Adrenal gland (tissue), 12 donors: ENCODE measurements around the gene AP1S2. TPM values are rescaled to one million over a fixed set of nuclear protein-coding genes. Genes with fewer than 3 reads are reported as not detected.

Source experiments
- DNase-seq, 7 donors: peaks; one replicate each; pipeline ENCODE4 v3.0.0-alpha.2; 2019 to 2020
- H3K27ac ChIP-seq, 5 donors: fragments of 200-600 bp; sonication (generic) in 4 of 5; 1 replicate in 3 of 5; 2 replicates in 2 of 5; pipeline versions ENCODE4 v1.5.1 to v1.8.0; 2016 to 2020; ENCODE audit warnings: mild to moderate bottlenecking in 1 of 5
- H3K27me3 ChIP-seq: fragments of 200-600 bp; 2 replicates; pipeline ENCODE4 v1.8.0; 2021
- H3K36me3 ChIP-seq, 2 donors: fragments of 200-600 bp; replicated peaks in 1 of 2; 1 replicate in 1 of 2; 2 replicates in 1 of 2; pipeline versions ENCODE4 v1.5.1 to v1.8.0; 2018 to 2022
- H3K4me1 ChIP-seq, 2 donors: fragments of 200-600 bp; replicated peaks in 1 of 2; 1 replicate in 1 of 2; 2 replicates in 1 of 2; pipeline versions ENCODE4 v1.5.1 to v1.8.0; 2018 to 2021
- H3K4me3 ChIP-seq, 4 donors: fragments of 200-600 bp; sonication (generic) in 3 of 4; one replicate each; pipeline ENCODE4 v1.5.1; 2016 to 2018
- H3K9me3 ChIP-seq, 3 donors: fragments of 200-600 bp; sonication (generic) in 1 of 3; replicated peaks in 1 of 3; 1 replicate in 2 of 3; 2 replicates in 1 of 3; pipeline versions ENCODE4 v1.5.1 to v1.8.0; 2016 to 2021
- POLR2A ChIP-seq, 2 donors: fragments of 450-650 bp; IDR thresholded peaks; one replicate each; pipeline ENCODE4 v1.6.1; 2017; ENCODE audit warnings: antibody characterized with exemption in 2 of 2, mild to moderate bottlenecking in 2 of 2, moderate library complexity in 1 of 2
- WGBS, 4 donors: extraction: QIAGEN DNeasy Blood & Tissue Kit in 2 of 4; methylation state at CpG; one replicate each; pipeline versions ENCODE4 v1.1.5 to v1.1.7; 2013 to 2017; 5-methylcytosine and 5-hydroxymethylcytosine counted together
- intact Hi-C, 2 donors: fragments of 100-400 bp; cut with DNase I; formaldehyde crosslinking; loops; one replicate each; pipeline versions ENCODE4 v1.14.1 to v1.15.0; 2022 to 2023
- polyA plus RNA-seq, 3 donors: library from polyadenylated mRNA; stranded (reverse); fragments of 200-250 nt in 2 of 3; fragments of 350-450 nt in 1 of 3; fragmentation: Illumina TruSeq in 1 of 3; extraction: RNeasy Lipid Tissue Mini Kit (QIAGEN cat#74804) in 1 of 3; gene quantifications; one replicate each; pipeline ENCODE4 v1.2.3, GENCODE V29; 2013 to 2014
- total RNA-seq, 9 donors: library from RNA; depleted of rRNA in 4 of 9; stranded (reverse); fragments of >200 nt in 4 of 9; fragments of 120-200 nt in 1 of 9; fragmentation: NEBNext Ultra II Directional in 1 of 9; extraction: Animal tissue kit (Norgen Biotek cat#: 25700) in 1 of 9; gene quantifications; one replicate each; pipeline versions ENCODE4 v1.1.0 to v1.2.4, GENCODE V29; 2013 to 2023
- TF ChIP-seq, protein P1 (sequence below), 6 experiments: fragments of 450-650 bp in 4 of 6; fragments of 200-600 bp in 2 of 6; sonication (generic) in 1 of 6; IDR thresholded peaks; 1 replicate in 5 of 6; 2 replicates in 1 of 6; pipeline versions ENCODE4 v1.5.1 to v1.8.0; 2016 to 2021; ENCODE audit warnings: antibody characterized with exemption in 6 of 6, mild to moderate bottlenecking in 2 of 6, moderate library complexity in 1 of 6
- donor health status: healthy with polysubstance abuse.
- donor health status: Bipolar disorder and iron deficiency.
- donor health status: DM: yes; HTN: yes; CAD: no.
- donor health status: DM: no; HTN: no; CAD: no.
- donor health status: DM: no; HTN: no; CAD: no.
- donor health status: DM: yes; HTN: yes; CAD: no.

Gene AP1S2
- total and polyA plus RNA-seq, 12 donors, result 8.8 to 47.1 (median 20.3) TPM

DNA sequence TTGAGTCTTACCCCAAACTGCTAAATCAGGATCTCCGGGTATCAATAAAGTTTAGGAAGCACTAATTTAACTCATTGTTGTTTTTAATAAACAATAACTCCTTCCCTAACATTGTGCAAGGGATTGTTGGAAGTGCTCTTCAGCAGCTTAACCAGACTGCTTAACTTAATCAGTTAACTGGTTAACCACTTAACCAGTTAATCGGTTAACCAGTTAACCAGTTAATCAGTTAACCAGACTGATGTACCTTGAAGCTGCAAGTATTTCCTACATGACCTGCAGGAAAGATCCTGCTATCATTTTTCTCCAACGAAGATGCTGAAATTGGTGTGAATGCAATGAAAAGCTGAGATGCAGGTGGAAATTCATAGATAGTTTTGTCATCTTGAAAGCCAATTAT, 40.1 kb upstream of the AP1S2 start:
- peaks cover 5% of the 10 kb centered on the region for H3K27me3 ChIP-seq
- TF ChIP-seq, protein P1, sequence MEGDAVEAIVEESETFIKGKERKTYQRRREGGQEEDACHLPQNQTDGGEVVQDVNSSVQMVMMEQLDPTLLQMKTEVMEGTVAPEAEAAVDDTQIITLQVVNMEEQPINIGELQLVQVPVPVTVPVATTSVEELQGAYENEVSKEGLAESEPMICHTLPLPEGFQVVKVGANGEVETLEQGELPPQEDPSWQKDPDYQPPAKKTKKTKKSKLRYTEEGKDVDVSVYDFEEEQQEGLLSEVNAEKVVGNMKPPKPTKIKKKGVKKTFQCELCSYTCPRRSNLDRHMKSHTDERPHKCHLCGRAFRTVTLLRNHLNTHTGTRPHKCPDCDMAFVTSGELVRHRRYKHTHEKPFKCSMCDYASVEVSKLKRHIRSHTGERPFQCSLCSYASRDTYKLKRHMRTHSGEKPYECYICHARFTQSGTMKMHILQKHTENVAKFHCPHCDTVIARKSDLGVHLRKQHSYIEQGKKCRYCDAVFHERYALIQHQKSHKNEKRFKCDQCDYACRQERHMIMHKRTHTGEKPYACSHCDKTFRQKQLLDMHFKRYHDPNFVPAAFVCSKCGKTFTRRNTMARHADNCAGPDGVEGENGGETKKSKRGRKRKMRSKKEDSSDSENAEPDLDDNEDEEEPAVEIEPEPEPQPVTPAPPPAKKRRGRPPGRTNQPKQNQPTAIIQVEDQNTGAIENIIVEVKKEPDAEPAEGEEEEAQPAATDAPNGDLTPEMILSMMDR (IDR thresholded peaks at IDR 0.05), result no peak
- no peak for TF ChIP-seq POLR2A (IDR thresholded peaks at IDR 0.05)
- no peaks in the 10 kb centered on the region for H3K9me3 ChIP-seq
- H3K27ac ChIP-seq, result no peak overlapping the region
- intact Hi-C loops, result no loop called here
- no peak overlapping the region for H3K4me3 ChIP-seq
- no peak for DNase-seq
- H3K36me3 ChIP-seq, result no peaks in the 10 kb centered on the region
- no peaks in the 10 kb centered on the region for H3K4me1 ChIP-seq
- 55 to 70% (median 66%) methylated on average over 3 of the region's 3 CpGs for WGBS, 4 donors

- WGBS, 4 donors, result 80 to 89% (median 81%) methylated on average over 2 of the region's 2 CpGs
- DNase-seq, result no peak
- no peaks in the 10 kb centered on the region for H3K9me3 ChIP-seq
- H3K27ac ChIP-seq, result no peak overlapping the region
- no peak for TF ChIP-seq POLR2A (IDR thresholded peaks at IDR 0.05)
- TF ChIP-seq, protein P1 (IDR thresholded peaks at IDR 0.05), result no peak
- no peaks in the 10 kb centered on the region for H3K36me3 ChIP-seq
- H3K4me1 ChIP-seq, result no peaks in the 10 kb centered on the region
- intact Hi-C loops, result no loop called here
- no peak overlapping the region for H3K4me3 ChIP-seq
- H3K27me3 ChIP-seq, result peaks cover 9% of the 10 kb centered on the region
Observed at GRCh38 chrX:15890463-15890862, 35.9 kb upstream of the AP1S2 start.

GRCh38 chrX:15888062-15888461, 33.4 kb upstream of the AP1S2 start:
- no peak overlapping the region for H3K27ac ChIP-seq
- TF ChIP-seq, protein P1 (IDR thresholded peaks at IDR 0.05), result no peak
- TF ChIP-seq POLR2A (IDR thresholded peaks at IDR 0.05), result no peak

GRCh38 chrX:15883540-15883863, 28.9 kb upstream of the AP1S2 start:
- intact Hi-C loops, result no loop called here
- no peak for DNase-seq
- Histone ChIP-seq H3K27me3 (peaks cover 18% of the 10 kb centered on the region), H3K36me3 (no peaks in the 10 kb centered on the region), H3K27ac (no peak overlapping the region), H3K9me3 (no peaks in the 10 kb centered on the region), H3K4me1 (no peaks in the 10 kb centered on the region), H3K4me3 (no peak overlapping the region)
- 85 to 93% (median 91%) methylated on average over 3 of the region's 3 CpGs for WGBS, 4 donors
- TF ChIP-seq POLR2A (IDR thresholded peaks at IDR 0.05), result no peak
- TF ChIP-seq, protein P1 (IDR thresholded peaks at IDR 0.05), result no peak

More at GRCh38 chrX:15888062-15888461, 33.4 kb upstream of the AP1S2 start:
- intact Hi-C loops, result no loop called here
- Histone ChIP-seq H3K27me3 (peaks cover 17% of the 10 kb centered on the region), H3K4me1 (no peaks in the 10 kb centered on the region), H3K36me3 (no peaks in the 10 kb centered on the region), H3K9me3 (no peaks in the 10 kb centered on the region), H3K4me3 (no peak overlapping the region)
- DNase-seq, result no peak
- 56 to 61% (median 58%) methylated on average over 3 to 5 of the region's 5 CpGs for WGBS, 4 donors
